Measurements from ENCODE around the gene MDM2. TPM values are rescaled to one million over a fixed set of nuclear protein-coding genes. Genes with fewer than 3 reads are reported as not detected.
"Not testable (repeated sequence)": the region's sequence is repeated elsewhere in the genome, so short reads cannot be mapped to it uniquely, and the experiment has no call there.

MDM2 gene
- total and polyA plus RNA-seq, 2 experiments from 2014 or later, result 80.4 to 111 TPM

GRCh38 chr12:68803948-68804656 is 3.9 kb upstream of the MDM2 start:
- Histone ChIP-seq H3K27ac (peak overlapping the region; percentile 38), H3K79me2 (ENCODE audit: insufficient read depth) (peaks cover 6% of the 10 kb centered on the region), H3K27me3 (replicated peaks; ENCODE audit: insufficient read depth) (no peaks in the 10 kb centered on the region), H3K4me3 (no peak overlapping the region), H3K9me3 (ENCODE audit: low read depth) (no peaks in the 10 kb centered on the region), H3K9ac (no peak overlapping the region), H4K20me1 (ENCODE audit: insufficient read depth) (no peaks in the 10 kb centered on the region), H3K4me1 (ENCODE audit: insufficient read depth) (peaks cover 13% of the 10 kb centered on the region), H3K36me3 (ENCODE audit: low read depth) (peaks cover under 1% of the 10 kb centered on the region; the same call in 1 of the 2 replicates), H3F3A (ENCODE audit: insufficient read depth) (peaks cover 19% of the 10 kb centered on the region), H2AFZ (no peak overlapping the region), H3K9me2 (ENCODE audit: insufficient read depth) (no peaks in the 10 kb centered on the region), H3K4me2 (ENCODE audit: unreplicated experiment) (no peak overlapping the region)
- TF ChIP-seq EZH2 (IDR thresholded peaks at IDR 0.05; ENCODE audit: insufficient read depth, poor library complexity, severe bottlenecking) (no peak), EZH2phosphoT487 (IDR thresholded peaks at IDR 0.05; ENCODE audit: insufficient read depth, low read depth) (no peak)
- no peak for DNase-seq
- in situ Hi-C loops (cut with MboI), result no loop called here
- WGBS, 2 experiments (ENCODE audit: low coverage in 1 of 2, low lambda C conversion rate in 2 of 2, missing lambda C conversion rate in 2 of 2), result 82 to 84% methylated on average over 5 of the region's 5 CpGs

GRCh38 chr12:68804657-68805591 is 3.1 kb upstream of the MDM2 start:
- no peaks in the 10 kb centered on the region for H3K27me3 ChIP-seq (replicated peaks; ENCODE audit: insufficient read depth)
- H3K9me2 ChIP-seq (ENCODE audit: insufficient read depth), result no peaks in the 10 kb centered on the region
- peaks cover 27% of the 10 kb centered on the region for H3F3A ChIP-seq (ENCODE audit: insufficient read depth)
- H3K4me2 ChIP-seq (ENCODE audit: unreplicated experiment), result no peak overlapping the region
- no peak for DNase-seq
- no peak overlapping the region for H3K9ac ChIP-seq
- H4K20me1 ChIP-seq (ENCODE audit: insufficient read depth), result no peaks in the 10 kb centered on the region
- 94 to 96% methylated on average over 32 of the region's 32 CpGs for WGBS, 2 experiments (ENCODE audit: low coverage in 1 of 2, low lambda C conversion rate in 2 of 2, missing lambda C conversion rate in 2 of 2)
- H2AFZ ChIP-seq, result no peak overlapping the region
- peaks cover 13% of the 10 kb centered on the region for H3K4me1 ChIP-seq (ENCODE audit: insufficient read depth)
- peaks cover 15% of the 10 kb centered on the region for H3K79me2 ChIP-seq (ENCODE audit: insufficient read depth)
- H3K27ac ChIP-seq, result no peak overlapping the region
- no peak overlapping the region for H3K4me3 ChIP-seq
- H3K9me3 ChIP-seq (ENCODE audit: low read depth), result no peaks in the 10 kb centered on the region
- in situ Hi-C loops (cut with MboI), result no loop called here
- TF ChIP-seq EZH2 (IDR thresholded peaks at IDR 0.05; ENCODE audit: insufficient read depth, poor library complexity, severe bottlenecking), result no peak
- no peak for TF ChIP-seq EZH2phosphoT487 (IDR thresholded peaks at IDR 0.05; ENCODE audit: insufficient read depth, low read depth)
- H3K36me3 ChIP-seq (ENCODE audit: low read depth), result peaks cover 9% of the 10 kb centered on the region

GRCh38 chr12:68805592-68806120 is 2.3 kb upstream of the MDM2 start:
- H4K20me1 ChIP-seq (ENCODE audit: insufficient read depth), result no peaks in the 10 kb centered on the region
- 76 to 77% methylated on average over 7 of the region's 7 CpGs for WGBS, 2 experiments (ENCODE audit: low coverage in 1 of 2, low lambda C conversion rate in 2 of 2, missing lambda C conversion rate in 2 of 2)
- no peaks in the 10 kb centered on the region for H3K9me3 ChIP-seq (ENCODE audit: low read depth)
- no peaks in the 10 kb centered on the region for H3K9me2 ChIP-seq (ENCODE audit: insufficient read depth)
- H3K27ac ChIP-seq, result no peak overlapping the region
- H3K79me2 ChIP-seq (ENCODE audit: insufficient read depth), result peaks cover 22% of the 10 kb centered on the region
- no peak overlapping the region for H3K4me2 ChIP-seq (ENCODE audit: unreplicated experiment)
- H2AFZ ChIP-seq, result 0 out of 2 replicates have a peak overlapping the region, but pooled peaks have one; percentile 13
- no peak overlapping the region for H3K4me3 ChIP-seq
- peaks cover 15% of the 10 kb centered on the region for H3K36me3 ChIP-seq (ENCODE audit: low read depth)
- no peaks in the 10 kb centered on the region for H3K27me3 ChIP-seq (replicated peaks; ENCODE audit: insufficient read depth)
- peak; percentile 63 for DNase-seq
- in situ Hi-C loops (cut with MboI), result no loop called here
- no peak overlapping the region for H3K9ac ChIP-seq
- H3F3A ChIP-seq (ENCODE audit: insufficient read depth), result peaks cover 29% of the 10 kb centered on the region
- peaks cover 13% of the 10 kb centered on the region for H3K4me1 ChIP-seq (ENCODE audit: insufficient read depth)
- TF ChIP-seq EZH2phosphoT487 (IDR thresholded peaks at IDR 0.05; ENCODE audit: insufficient read depth, low read depth) (no peak), EZH2 (IDR thresholded peaks at IDR 0.05; ENCODE audit: insufficient read depth, poor library complexity, severe bottlenecking) (no peak)

- Histone ChIP-seq H3K9ac (peak overlapping the region; percentile 100; the same call in 1 of the 2 replicates), H3K79me2 (ENCODE audit: insufficient read depth) (peaks cover 32% of the 10 kb centered on the region), H4K20me1 (ENCODE audit: insufficient read depth) (no peaks in the 10 kb centered on the region), H3K4me3 (no peak overlapping the region), H3K4me2 (ENCODE audit: unreplicated experiment) (no peak overlapping the region), H3K36me3 (ENCODE audit: low read depth) (peaks cover 25% of the 10 kb centered on the region), H3K9me3 (ENCODE audit: low read depth) (no peaks in the 10 kb centered on the region), H3K4me1 (ENCODE audit: insufficient read depth) (peaks cover 19% of the 10 kb centered on the region), H3K9me2 (ENCODE audit: insufficient read depth) (no peaks in the 10 kb centered on the region), H3F3A (ENCODE audit: insufficient read depth) (peaks cover 37% of the 10 kb centered on the region), H3K27me3 (replicated peaks; ENCODE audit: insufficient read depth) (no peaks in the 10 kb centered on the region), H3K27ac (peak overlapping the region; percentile 99), H2AFZ (peak overlapping the region; percentile 93)
- 89 to 90% methylated on average over 18 of the region's 18 CpGs for WGBS, 2 experiments (ENCODE audit: low coverage in 1 of 2, low lambda C conversion rate in 2 of 2, missing lambda C conversion rate in 2 of 2)
- DNase-seq, result peak; percentile 41
- TF ChIP-seq EZH2 (IDR thresholded peaks at IDR 0.05; ENCODE audit: insufficient read depth, poor library complexity, severe bottlenecking) (no peak), EZH2phosphoT487 (IDR thresholded peaks at IDR 0.05; ENCODE audit: insufficient read depth, low read depth) (no peak)
- in situ Hi-C loops (cut with MboI), result no loop called here
These were observed 1.3 kb upstream of the MDM2 start for GRCh38 chr12:68806488-68807237.

- H3K27me3 ChIP-seq (replicated peaks; ENCODE audit: insufficient read depth); H3K9me3 ChIP-seq (ENCODE audit: low read depth); H3K9me2 ChIP-seq (ENCODE audit: insufficient read depth); H4K20me1 ChIP-seq (ENCODE audit: insufficient read depth); DNase-seq; in situ Hi-C loops (cut with MboI): not testable (repeated sequence)
- H3F3A ChIP-seq (ENCODE audit: insufficient read depth), result peaks cover 34% of the 10 kb centered on the region
- peaks cover 38% of the 10 kb centered on the region for H3K79me2 ChIP-seq (ENCODE audit: insufficient read depth)
- peak overlapping the region; percentile 93 for H2AFZ ChIP-seq
- peak overlapping the region; percentile 90 for H3K4me2 ChIP-seq (ENCODE audit: unreplicated experiment)
- H3K36me3 ChIP-seq (ENCODE audit: low read depth), result peaks cover 30% of the 10 kb centered on the region
- H3K27ac ChIP-seq, result peak overlapping the region; percentile 99
- H3K4me3 ChIP-seq, result peak overlapping the region; percentile 92
- WGBS, 2 experiments (ENCODE audit: low coverage in 1 of 2, low lambda C conversion rate in 2 of 2, missing lambda C conversion rate in 2 of 2), result 24 to 30% methylated on average over 10 of the region's 10 CpGs
- peaks cover 19% of the 10 kb centered on the region for H3K4me1 ChIP-seq (ENCODE audit: insufficient read depth)
- H3K9ac ChIP-seq, result peak overlapping the region; percentile 100
These were observed 752 bp upstream of the MDM2 start for GRCh38 chr12:68807274-68807575.
